NK-92 treated with Interleukin-12 subunit alpha and Interleukin-12 subunit beta, amount 100 ng/mL, for 24 hours (cell line): ENCODE measurements around the gene RMDN3.

Source experiments
- DNase-seq: peaks from one replicate; lab custom pipeline; 2025; lab: John Stamatoyannopoulos, UW

RMDN3 gene

GRCh38 chr15:40772014-40772413 lies 17.0 kb upstream of the RMDN3 start:
- no peak for DNase-seq

- DNase-seq: no peak
These were observed 16.2 kb upstream of the RMDN3 start for GRCh38 chr15:40771242-40771641.

GRCh38 chr15:40770147-40770721 lies 15.2 kb upstream of the RMDN3 start:
- DNase-seq: no peak

- no peak for DNase-seq
These were observed 14.5 kb upstream of the RMDN3 start, which contains the start of gene C15orf62 for GRCh38 chr15:40769274-40770146. C15orf62 (plus strand) TSS chr15:40769980; CDS start chr15:40770496, 516 bp downstream.

- DNase-seq: no peak
These were observed 13.6 kb upstream of the RMDN3 start for GRCh38 chr15:40768521-40769273.

- DNase-seq: no peak
These were observed 12.9 kb upstream of the RMDN3 start for GRCh38 chr15:40767838-40768500.

- DNase-seq: no peak
These were observed 12.1 kb upstream of the RMDN3 start for GRCh38 chr15:40766906-40767837.

GRCh38 chr15:40766194-40766815 lies 11.3 kb upstream of the RMDN3 start:
- DNase-seq: no peak

- DNase-seq: no peak
These were observed 9.6 kb upstream of the RMDN3 start for GRCh38 chr15:40764629-40765103.

GRCh38 chr15:40763801-40764628 lies 9.0 kb upstream of the RMDN3 start, which contains the start of gene GCHFR:
GCHFR (plus strand) TSS chr15:40764068; CDS start chr15:40764181, 113 bp downstream.
- DNase-seq: peak; percentile 44

GRCh38 chr15:40762919-40763800 lies 8.1 kb upstream of the RMDN3 start:
- DNase-seq: no peak

GRCh38 chr15:40759961-40760360 lies 4.9 kb upstream of the RMDN3 start:
- no peak for DNase-seq

- no peak for DNase-seq
These were observed 1.9 kb upstream of the RMDN3 start for GRCh38 chr15:40756938-40757337.

GRCh38 chr15:40755812-40756208 lies 756 bp upstream of the RMDN3 start:
- peak; percentile 18 for DNase-seq

- DNase-seq: no peak
These were observed 526 bp downstream of the RMDN3 start for GRCh38 chr15:40754574-40754882.

GRCh38 chr15:40751745-40752144 lies 3.3 kb downstream of the RMDN3 start:
- no peak for DNase-seq

GRCh38 chr15:40750885-40751284 lies 4.2 kb downstream of the RMDN3 start:
- DNase-seq: no peak

GRCh38 chr15:40749151-40749630 lies 5.9 kb downstream of the RMDN3 start:
- no peak for DNase-seq
